ENCODE data around the gene DCAF4.

DNA sequence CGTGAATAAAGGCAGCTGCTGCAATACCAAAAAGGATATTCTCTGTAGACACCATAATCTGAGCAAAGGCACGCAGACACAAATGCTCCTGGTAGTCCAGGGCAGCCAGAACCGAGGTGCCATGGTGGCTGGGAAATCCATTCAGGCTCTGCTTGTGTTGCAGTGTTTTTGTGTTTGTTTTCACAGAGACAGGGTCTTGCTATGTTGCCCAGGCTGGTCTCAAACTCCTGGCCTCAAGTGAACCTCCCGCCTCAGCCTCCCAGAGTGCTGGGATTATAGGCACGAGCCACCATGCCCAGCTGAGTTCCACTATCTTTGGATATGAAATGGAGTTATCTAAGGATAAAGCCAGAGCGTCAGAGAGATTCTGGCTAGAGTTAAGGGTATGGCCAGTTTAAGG, 39.8 kb downstream of the DCAF4 start:
- TF ChIP-seq EZH2 (IDR thresholded peaks at IDR 0.05; ENCODE audit: low read length, missing control alignments) = no peak
- TF ChIP-seq, protein P1, sequence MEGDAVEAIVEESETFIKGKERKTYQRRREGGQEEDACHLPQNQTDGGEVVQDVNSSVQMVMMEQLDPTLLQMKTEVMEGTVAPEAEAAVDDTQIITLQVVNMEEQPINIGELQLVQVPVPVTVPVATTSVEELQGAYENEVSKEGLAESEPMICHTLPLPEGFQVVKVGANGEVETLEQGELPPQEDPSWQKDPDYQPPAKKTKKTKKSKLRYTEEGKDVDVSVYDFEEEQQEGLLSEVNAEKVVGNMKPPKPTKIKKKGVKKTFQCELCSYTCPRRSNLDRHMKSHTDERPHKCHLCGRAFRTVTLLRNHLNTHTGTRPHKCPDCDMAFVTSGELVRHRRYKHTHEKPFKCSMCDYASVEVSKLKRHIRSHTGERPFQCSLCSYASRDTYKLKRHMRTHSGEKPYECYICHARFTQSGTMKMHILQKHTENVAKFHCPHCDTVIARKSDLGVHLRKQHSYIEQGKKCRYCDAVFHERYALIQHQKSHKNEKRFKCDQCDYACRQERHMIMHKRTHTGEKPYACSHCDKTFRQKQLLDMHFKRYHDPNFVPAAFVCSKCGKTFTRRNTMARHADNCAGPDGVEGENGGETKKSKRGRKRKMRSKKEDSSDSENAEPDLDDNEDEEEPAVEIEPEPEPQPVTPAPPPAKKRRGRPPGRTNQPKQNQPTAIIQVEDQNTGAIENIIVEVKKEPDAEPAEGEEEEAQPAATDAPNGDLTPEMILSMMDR (conservative IDR thresholded peaks at IDR 0.05 in 1 of 2, IDR thresholded peaks at IDR 0.05 in 1 of 2; ENCODE audit: low read depth in 1 of 2, low read length in 2 of 2) = no peak
